IPS-18c (cell line): ENCODE measurements around the gene EDRF1.

Source experiments
- H3K4me3 ChIP-seq: 2 replicates; pipeline ENCODE4 v1.7.0; 2013; ENCODE audit warnings: low read depth, mild to moderate bottlenecking, low read length, moderate library complexity; ENCODE audit not compliant: insufficient read depth
- H3K9me3 ChIP-seq: one replicate; pipeline ENCODE4 v1.6.1; 2013; ENCODE audit warnings: mild to moderate bottlenecking, low read length, moderate library complexity; ENCODE audit not compliant: control insufficient read depth, insufficient read depth

The EDRF1 gene

GRCh38 chr10:125775491-125776106 lies 56.1 kb downstream of the EDRF1 start, which contains the start of gene MMP21:
Gene MMP21, minus strand, starts transcription at chr10:125775821. Its CDS starts 0 bp downstream, at chr10:125775821.
- peaks cover 2% of the 10 kb centered on the region for H3K9me3 ChIP-seq
- H3K4me3 ChIP-seq: no peak within 1 kb of the TSS

GRCh38 chr10:125777806-125778205 lies 58.3 kb downstream of the EDRF1 start:
- Histone ChIP-seq H3K4me3 (no peak overlapping the region), H3K9me3 (peaks cover 2% of the 10 kb centered on the region)

- Histone ChIP-seq H3K4me3 (no peak overlapping the region), H3K9me3 (peaks cover 2% of the 10 kb centered on the region)
Observed at GRCh38 chr10:125778556-125778955, 59.0 kb downstream of the EDRF1 start.

- H3K9me3 ChIP-seq: peaks cover 2% of the 10 kb centered on the region
- no peak overlapping the region for H3K4me3 ChIP-seq
Observed at GRCh38 chr10:125779403-125780327, 60.2 kb downstream of the EDRF1 start.

- no peak overlapping the region for H3K4me3 ChIP-seq
Observed at GRCh38 chr10:125781374-125781773, 61.9 kb downstream of the EDRF1 start.

GRCh38 chr10:125782054-125782453 lies 62.5 kb downstream of the EDRF1 start:
- Histone ChIP-seq H3K9me3 (peaks cover 2% of the 10 kb centered on the region), H3K4me3 (no peak overlapping the region)

More at GRCh38 chr10:125781374-125781773, 61.9 kb downstream of the EDRF1 start:
- peaks cover 2% of the 10 kb centered on the region for H3K9me3 ChIP-seq

- peaks cover 2% of the 10 kb centered on the region for H3K9me3 ChIP-seq
- no peak overlapping the region for H3K4me3 ChIP-seq
Observed at GRCh38 chr10:125782616-125783015, 63.1 kb downstream of the EDRF1 start.

- Histone ChIP-seq H3K4me3 (no peak overlapping the region), H3K9me3 (peaks cover 2% of the 10 kb centered on the region)
Observed at GRCh38 chr10:125783408-125783807, 63.9 kb downstream of the EDRF1 start.

- H3K4me3 ChIP-seq: no peak overlapping the region
- H3K9me3 ChIP-seq: peaks cover 2% of the 10 kb centered on the region
Observed at GRCh38 chr10:125783957-125784356, 64.4 kb downstream of the EDRF1 start.

GRCh38 chr10:125785791-125786190 lies 66.3 kb downstream of the EDRF1 start:
- H3K9me3 ChIP-seq: no peaks in the 10 kb centered on the region
- no peak overlapping the region for H3K4me3 ChIP-seq

- Histone ChIP-seq H3K9me3 (no peaks in the 10 kb centered on the region), H3K4me3 (no peak overlapping the region)
Observed at GRCh38 chr10:125788156-125789034, 68.9 kb downstream of the EDRF1 start.

GRCh38 chr10:125792342-125793300 lies 73.1 kb downstream of the EDRF1 start:
- H3K9me3 ChIP-seq: no peaks in the 10 kb centered on the region
- H3K4me3 ChIP-seq: no peak overlapping the region

- H3K4me3 ChIP-seq: no peak overlapping the region
- H3K9me3 ChIP-seq: no peaks in the 10 kb centered on the region
Observed at GRCh38 chr10:125795128-125795527, 75.6 kb downstream of the EDRF1 start.

- no peak overlapping the region for H3K4me3 ChIP-seq
Observed at GRCh38 chr10:125795637-125796190, 76.2 kb downstream of the EDRF1 start.

GRCh38 chr10:125797424-125797823 lies 77.9 kb downstream of the EDRF1 start:
- H3K4me3 ChIP-seq: no peak overlapping the region

More at GRCh38 chr10:125795637-125796190, 76.2 kb downstream of the EDRF1 start:
- H3K9me3 ChIP-seq: no peaks in the 10 kb centered on the region

More at GRCh38 chr10:125797424-125797823, 77.9 kb downstream of the EDRF1 start:
- H3K9me3 ChIP-seq: no peaks in the 10 kb centered on the region
